Activated naive CD8-positive, alpha-beta T cell (primary cell): ENCODE results near the gene SMO.

Source experiments
- H3K27ac Mint-ChIP-seq: one replicate; pipeline ENCODE4 v1.8.0; 2021; ENCODE audit warnings: mixed read lengths
- H3K27me3 Mint-ChIP-seq: one replicate; pipeline ENCODE4 v1.8.0; 2021; ENCODE audit warnings: mixed read lengths
- H3K36me3 Mint-ChIP-seq: one replicate; pipeline ENCODE4 v1.8.0; 2021; ENCODE audit warnings: mixed read lengths
- H3K4me1 Mint-ChIP-seq: one replicate; pipeline ENCODE4 v1.8.0; 2021; ENCODE audit warnings: low read depth, mixed read lengths
- H3K4me3 Mint-ChIP-seq: one replicate; pipeline ENCODE4 v1.8.0; 2021; ENCODE audit warnings: mild to moderate bottlenecking, mixed read lengths
- H3K9me3 Mint-ChIP-seq: one replicate; pipeline ENCODE4 v1.8.0; 2021; ENCODE audit warnings: low read depth, mixed read lengths

SMO gene

GRCh38 chr7:129188372-129188891 is at the start of gene SMO:
SMO (plus strand) TSS chr7:129188633; CDS start chr7:129189152, 519 bp downstream.
- Mint-ChIP-seq H3K4me1 (peaks cover 12% of the 10 kb centered on the region), H3K27me3 (peaks cover 38% of the 10 kb centered on the region), H3K36me3 (no peaks in the 10 kb centered on the region), H3K4me3 (peak within 1 kb of the TSS; percentile 81), H3K27ac (no peak within 1 kb of the TSS), H3K9me3 (no peaks in the 10 kb centered on the region)

GRCh38 chr7:129143724-129144094 is 44.7 kb upstream of the SMO start:
- Mint-ChIP-seq H3K4me3 (peak overlapping the region; percentile 91), H3K27ac (no peak overlapping the region), H3K27me3 (peaks cover 1% of the 10 kb centered on the region), H3K9me3 (no peaks in the 10 kb centered on the region), H3K36me3 (no peaks in the 10 kb centered on the region), H3K4me1 (peaks cover 19% of the 10 kb centered on the region)

DNA sequence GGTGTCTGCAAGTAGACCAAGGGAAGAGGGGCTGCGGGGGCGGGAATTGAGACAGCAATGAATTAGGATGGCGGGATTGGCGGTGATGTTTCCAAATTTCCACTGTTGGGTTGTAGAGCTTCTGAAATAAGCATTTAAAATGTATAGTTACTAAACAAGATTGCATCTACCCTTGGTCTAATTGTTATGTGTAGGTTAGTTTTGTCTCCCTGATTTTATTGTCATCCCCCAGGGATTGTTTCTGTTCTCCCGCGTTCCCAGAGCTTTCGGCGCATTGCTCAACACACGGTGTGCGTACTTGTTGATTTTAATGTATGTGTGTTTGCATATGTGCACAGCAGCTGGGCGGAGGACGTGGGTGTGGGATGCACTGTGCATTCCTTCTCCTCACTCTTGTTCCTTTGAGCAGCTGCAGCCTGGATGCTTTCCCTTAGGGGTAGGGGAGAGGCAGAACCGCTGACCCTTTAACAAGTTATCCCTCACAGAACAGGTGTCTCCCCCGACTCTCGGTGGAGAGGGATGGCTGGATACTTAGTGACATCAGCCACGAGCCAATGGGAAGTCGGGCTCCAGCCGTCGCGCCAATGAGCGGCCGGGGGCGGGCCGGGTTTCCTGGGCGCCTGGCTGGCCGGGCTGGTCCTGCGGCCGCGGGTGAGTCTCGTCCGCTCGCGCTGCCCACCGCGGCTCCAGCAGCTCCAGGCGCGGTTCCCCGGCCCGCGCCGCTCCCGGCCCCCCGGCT is 44.2 kb upstream of the SMO start, which contains the start of gene TSPAN33:
Gene TSPAN33, plus strand, starts transcription at position 613 of the 739 bp plus-strand sequence. CDS start 274 bp downstream, outside the sequence.
- Mint-ChIP-seq H3K36me3 (no peaks in the 10 kb centered on the region), H3K27me3 (peaks cover 1% of the 10 kb centered on the region), H3K4me1 (peaks cover 19% of the 10 kb centered on the region), H3K4me3 (peak within 1 kb of the TSS; percentile 91), H3K9me3 (no peaks in the 10 kb centered on the region), H3K27ac (peak within 1 kb of the TSS; percentile 54)

GRCh38 chr7:129144834-129145668 is 43.4 kb upstream of the SMO start:
- peaks cover 1% of the 10 kb centered on the region for H3K27me3 Mint-ChIP-seq
- H3K9me3 Mint-ChIP-seq: no peaks in the 10 kb centered on the region
- peaks cover 19% of the 10 kb centered on the region for H3K4me1 Mint-ChIP-seq
- no peaks in the 10 kb centered on the region for H3K36me3 Mint-ChIP-seq
- H3K4me3 Mint-ChIP-seq: peak overlapping the region; percentile 87
- H3K27ac Mint-ChIP-seq: no peak overlapping the region

- no peaks in the 10 kb centered on the region for H3K36me3 Mint-ChIP-seq
- peaks cover 1% of the 10 kb centered on the region for H3K27me3 Mint-ChIP-seq
- peaks cover 19% of the 10 kb centered on the region for H3K4me1 Mint-ChIP-seq
- H3K27ac Mint-ChIP-seq: no peak overlapping the region
- H3K9me3 Mint-ChIP-seq: no peaks in the 10 kb centered on the region
- H3K4me3 Mint-ChIP-seq: peak overlapping the region; percentile 87
Measured at GRCh38 chr7:129146237-129146979, 42.0 kb upstream of the SMO start.

GRCh38 chr7:129147731-129148130 is 40.7 kb upstream of the SMO start:
- H3K4me1 Mint-ChIP-seq: peaks cover 19% of the 10 kb centered on the region
- H3K4me3 Mint-ChIP-seq: no peak overlapping the region
- no peaks in the 10 kb centered on the region for H3K36me3 Mint-ChIP-seq
- H3K27me3 Mint-ChIP-seq: peaks cover 1% of the 10 kb centered on the region
- H3K9me3 Mint-ChIP-seq: no peaks in the 10 kb centered on the region
- H3K27ac Mint-ChIP-seq: no peak overlapping the region

DNA sequence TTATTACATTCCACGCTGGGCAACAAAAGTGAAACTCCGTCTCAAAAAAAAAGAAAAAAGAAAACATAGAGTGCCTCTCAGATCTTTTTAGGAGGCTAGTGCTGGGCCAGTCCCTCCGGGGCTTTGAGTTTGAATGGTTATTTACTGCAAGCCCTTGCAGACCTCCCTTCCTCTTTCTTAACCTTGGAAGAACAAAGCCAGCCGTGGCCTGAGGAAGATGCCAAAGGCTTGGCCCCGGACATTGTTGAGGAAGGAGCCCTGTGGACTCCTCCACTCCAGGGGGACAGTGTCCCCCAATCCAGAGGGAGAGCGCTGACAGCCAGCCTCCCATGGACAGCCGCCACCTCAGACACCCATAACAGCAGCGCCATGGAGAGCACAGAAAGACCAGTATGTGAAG is 38.9 kb upstream of the SMO start:
- Mint-ChIP-seq H3K36me3 (peaks cover 2% of the 10 kb centered on the region), H3K27ac (no peak overlapping the region), H3K4me3 (no peak overlapping the region), H3K27me3 (no peaks in the 10 kb centered on the region), H3K4me1 (peaks cover 13% of the 10 kb centered on the region), H3K9me3 (no peaks in the 10 kb centered on the region)

DNA sequence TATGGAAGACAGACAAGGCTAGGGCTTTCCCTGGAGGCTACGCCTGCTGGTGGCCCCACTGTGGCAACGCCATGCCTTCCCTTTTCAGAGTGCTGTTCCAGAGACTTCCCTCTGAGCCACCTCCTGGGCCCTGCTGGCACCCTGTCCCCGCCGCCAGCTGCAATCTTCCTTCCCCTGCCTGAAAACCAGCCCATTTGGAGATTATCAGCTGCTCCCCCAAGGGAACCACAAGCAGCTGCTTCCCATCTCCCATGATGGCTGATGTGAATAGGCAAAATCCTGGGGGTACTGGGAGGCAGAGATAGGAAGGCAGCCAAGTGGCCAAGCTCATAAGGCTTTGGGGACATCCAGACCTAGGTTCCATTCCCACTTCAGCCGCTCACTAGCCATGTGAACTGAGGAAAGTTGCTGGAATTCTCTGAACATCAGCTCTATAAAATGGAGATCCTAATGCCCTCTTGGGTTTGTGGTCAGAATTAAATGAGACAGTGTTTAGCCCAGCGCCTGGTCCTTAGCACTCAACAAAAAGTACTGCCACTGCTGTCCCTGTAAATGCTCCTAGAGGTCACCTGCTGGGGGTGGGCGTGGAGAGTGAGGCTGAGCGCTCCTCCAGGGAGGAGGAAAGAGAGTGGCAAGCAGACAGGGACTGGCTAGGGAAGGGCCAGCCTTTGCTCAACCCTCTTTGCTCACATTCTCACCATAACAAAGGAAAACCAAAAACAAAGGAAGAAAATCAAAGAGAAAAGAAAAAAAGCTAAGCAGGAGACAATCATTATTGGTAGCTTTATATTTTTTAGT is 38.0 kb upstream of the SMO start:
- Mint-ChIP-seq H3K27me3 (no peaks in the 10 kb centered on the region), H3K4me1 (peaks cover 10% of the 10 kb centered on the region), H3K27ac (no peak overlapping the region), H3K4me3 (no peak overlapping the region), H3K9me3 (no peaks in the 10 kb centered on the region), H3K36me3 (peaks cover 2% of the 10 kb centered on the region)

DNA sequence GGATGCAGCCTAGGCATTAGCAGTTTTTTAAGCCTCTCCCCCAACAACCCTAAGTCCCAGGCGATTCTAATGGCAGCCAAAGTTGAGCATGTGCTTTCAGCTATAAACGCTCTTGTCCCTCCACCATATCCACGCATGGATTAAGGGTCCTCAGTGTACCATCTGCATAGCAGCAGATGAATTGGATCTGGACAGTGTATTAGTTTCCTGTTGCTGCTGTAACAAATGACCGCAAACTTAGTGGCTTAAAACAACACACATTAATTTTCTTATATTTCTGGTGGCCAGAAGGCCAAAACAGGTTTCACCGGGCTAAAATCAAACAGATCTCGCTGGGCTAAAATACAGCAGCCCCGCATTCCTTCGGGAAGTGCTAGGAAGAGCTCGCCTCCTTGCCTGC is 30.8 kb upstream of the SMO start:
- no peaks in the 10 kb centered on the region for H3K4me1 Mint-ChIP-seq
- H3K9me3 Mint-ChIP-seq: no peaks in the 10 kb centered on the region
- peaks cover 5% of the 10 kb centered on the region for H3K36me3 Mint-ChIP-seq
- no peak overlapping the region for H3K4me3 Mint-ChIP-seq
- no peak overlapping the region for H3K27ac Mint-ChIP-seq
- H3K27me3 Mint-ChIP-seq: no peaks in the 10 kb centered on the region

DNA sequence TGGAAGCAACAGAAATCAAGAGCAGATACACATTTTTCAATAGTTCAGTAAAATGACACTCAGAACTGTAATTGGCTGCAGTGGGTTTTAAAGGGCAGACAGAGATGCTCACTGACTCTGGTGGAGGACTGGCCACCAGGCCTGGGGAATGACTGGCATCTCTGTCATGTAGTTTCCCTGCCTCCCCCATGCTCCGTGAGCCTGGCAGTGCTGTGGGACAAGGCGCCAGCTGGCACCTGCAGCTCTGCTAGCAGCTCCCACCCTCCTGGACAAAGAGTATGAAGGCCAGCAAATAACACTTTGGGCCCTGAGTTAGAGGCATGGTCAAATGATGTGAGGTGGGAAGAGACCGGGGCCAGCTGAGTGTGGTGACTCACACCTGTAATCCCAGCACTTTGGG is 28.9 kb upstream of the SMO start:
- no peak overlapping the region for H3K27ac Mint-ChIP-seq
- no peaks in the 10 kb centered on the region for H3K27me3 Mint-ChIP-seq
- no peaks in the 10 kb centered on the region for H3K9me3 Mint-ChIP-seq
- H3K36me3 Mint-ChIP-seq: peaks cover 2% of the 10 kb centered on the region
- H3K4me1 Mint-ChIP-seq: no peaks in the 10 kb centered on the region
- H3K4me3 Mint-ChIP-seq: no peak overlapping the region

DNA sequence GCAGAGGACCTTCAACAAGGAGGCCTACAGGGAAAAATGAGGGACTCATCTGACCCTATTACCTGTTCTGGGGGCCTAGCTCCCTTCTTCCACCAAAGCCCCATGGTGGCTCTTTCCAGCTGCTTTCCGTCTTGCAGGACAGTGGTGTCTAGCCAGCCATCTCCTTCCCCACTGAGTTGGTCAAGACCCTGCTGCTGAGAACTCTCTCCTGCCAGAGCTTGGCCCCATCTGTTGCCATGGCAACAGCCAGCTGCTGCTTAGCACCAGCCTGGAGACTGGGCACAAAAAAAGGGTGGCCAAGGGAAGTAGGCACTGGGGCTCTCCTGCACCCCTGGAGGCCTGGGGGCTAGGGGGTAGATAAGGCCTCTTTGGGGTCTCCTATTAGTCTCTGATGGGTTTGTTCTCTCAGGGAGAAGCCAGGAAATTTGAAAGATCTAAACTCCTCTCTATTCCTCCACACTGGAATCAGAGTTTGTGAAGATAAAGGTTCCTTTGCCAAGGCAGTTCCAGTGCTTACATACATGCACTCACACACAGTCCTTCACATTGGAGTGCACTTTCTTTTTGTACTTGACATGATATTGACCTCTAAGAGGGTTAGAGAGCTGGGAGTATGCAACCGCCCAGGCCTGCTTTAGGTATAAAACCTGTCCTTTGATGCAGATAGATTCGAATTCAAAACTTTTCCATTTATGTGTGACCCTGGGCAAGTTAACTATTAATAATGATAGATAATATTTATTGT is 28.1 kb upstream of the SMO start:
- no peak overlapping the region for H3K4me3 Mint-ChIP-seq
- H3K27me3 Mint-ChIP-seq: no peaks in the 10 kb centered on the region
- H3K9me3 Mint-ChIP-seq: no peaks in the 10 kb centered on the region
- H3K36me3 Mint-ChIP-seq: peaks cover 2% of the 10 kb centered on the region
- H3K27ac Mint-ChIP-seq: no peak overlapping the region
- H3K4me1 Mint-ChIP-seq: no peaks in the 10 kb centered on the region

- no peak overlapping the region for H3K27ac Mint-ChIP-seq
- H3K9me3 Mint-ChIP-seq: no peaks in the 10 kb centered on the region
- H3K27me3 Mint-ChIP-seq: no peaks in the 10 kb centered on the region
- H3K4me3 Mint-ChIP-seq: no peak overlapping the region
- no peaks in the 10 kb centered on the region for H3K4me1 Mint-ChIP-seq
- peaks cover 5% of the 10 kb centered on the region for H3K36me3 Mint-ChIP-seq
Measured at GRCh38 chr7:129161524-129162225, 26.8 kb upstream of the SMO start.

- Mint-ChIP-seq H3K27ac (no peak overlapping the region), H3K4me3 (no peak overlapping the region), H3K27me3 (no peaks in the 10 kb centered on the region), H3K4me1 (no peaks in the 10 kb centered on the region), H3K9me3 (no peaks in the 10 kb centered on the region), H3K36me3 (peaks cover 5% of the 10 kb centered on the region)
Measured at GRCh38 chr7:129162732-129163131, 25.7 kb upstream of the SMO start.
